ENCODE data around the gene DNAJA2. TPM values are rescaled to one million over a fixed set of nuclear protein-coding genes. Genes with fewer than 3 reads are reported as not detected.

Gene DNAJA2
- total RNA-seq, 1 donor from 2014 or later = 56.5 TPM

- TF ChIP-seq CTCF (IDR thresholded peaks at IDR 0.05; ENCODE audit: unreplicated experiment) = no peak
- no peaks in the 10 kb centered on the region for H3K4me1 Mint-ChIP-seq (ENCODE audit: unreplicated experiment)
- H3K9me3 Mint-ChIP-seq (ENCODE audit: unreplicated experiment) = no peaks in the 10 kb centered on the region
- H3K4me3 Mint-ChIP-seq (ENCODE audit: unreplicated experiment) = no peak overlapping the region
- no peak for DNase-seq (ENCODE audit: low spot score)
- H3K27me3 Mint-ChIP-seq (ENCODE audit: unreplicated experiment) = peaks cover 1% of the 10 kb centered on the region
- no peak overlapping the region for H3K27ac Mint-ChIP-seq (ENCODE audit: unreplicated experiment)
- peaks cover 7% of the 10 kb centered on the region for H3K36me3 Mint-ChIP-seq (ENCODE audit: low read depth, unreplicated experiment)
Observed at GRCh38 chr16:46926470-46927225, 46.8 kb downstream of the DNAJA2 start.

- H3K27ac Mint-ChIP-seq (ENCODE audit: unreplicated experiment) = no peak overlapping the region
- H3K36me3 Mint-ChIP-seq (ENCODE audit: low read depth, unreplicated experiment) = peaks cover 16% of the 10 kb centered on the region
- H3K27me3 Mint-ChIP-seq (ENCODE audit: unreplicated experiment) = peaks cover 7% of the 10 kb centered on the region
- H3K9me3 Mint-ChIP-seq (ENCODE audit: unreplicated experiment) = no peaks in the 10 kb centered on the region
- H3K4me1 Mint-ChIP-seq (ENCODE audit: unreplicated experiment) = no peaks in the 10 kb centered on the region
- TF ChIP-seq CTCF (IDR thresholded peaks at IDR 0.05; ENCODE audit: unreplicated experiment) = no peak
- H3K4me3 Mint-ChIP-seq (ENCODE audit: unreplicated experiment) = no peak overlapping the region
- no peak for DNase-seq (ENCODE audit: low spot score)
Observed at GRCh38 chr16:46924402-46924801, 49.1 kb downstream of the DNAJA2 start.

GRCh38 chr16:46923513-46924295 lies 49.8 kb downstream of the DNAJA2 start:
- no peaks in the 10 kb centered on the region for H3K9me3 Mint-ChIP-seq (ENCODE audit: unreplicated experiment)
- peaks cover 10% of the 10 kb centered on the region for H3K27me3 Mint-ChIP-seq (ENCODE audit: unreplicated experiment)
- no peaks in the 10 kb centered on the region for H3K4me1 Mint-ChIP-seq (ENCODE audit: unreplicated experiment)
- no peak for DNase-seq (ENCODE audit: low spot score)
- TF ChIP-seq CTCF (IDR thresholded peaks at IDR 0.05; ENCODE audit: unreplicated experiment) = no peak
- H3K36me3 Mint-ChIP-seq (ENCODE audit: low read depth, unreplicated experiment) = peaks cover 20% of the 10 kb centered on the region
- H3K4me3 Mint-ChIP-seq (ENCODE audit: unreplicated experiment) = no peak overlapping the region
- no peak overlapping the region for H3K27ac Mint-ChIP-seq (ENCODE audit: unreplicated experiment)

- Mint-ChIP-seq H3K27me3 (ENCODE audit: unreplicated experiment) (peaks cover 11% of the 10 kb centered on the region), H3K4me3 (ENCODE audit: unreplicated experiment) (peak overlapping the region; percentile 59), H3K36me3 (ENCODE audit: low read depth, unreplicated experiment) (peaks cover 21% of the 10 kb centered on the region), H3K4me1 (ENCODE audit: unreplicated experiment) (no peaks in the 10 kb centered on the region), H3K9me3 (ENCODE audit: unreplicated experiment) (no peaks in the 10 kb centered on the region), H3K27ac (ENCODE audit: unreplicated experiment) (no peak overlapping the region)
- no peak for DNase-seq (ENCODE audit: low spot score)
- no peak for TF ChIP-seq CTCF (IDR thresholded peaks at IDR 0.05; ENCODE audit: unreplicated experiment)
Observed at GRCh38 chr16:46922239-46922638, 51.2 kb downstream of the DNAJA2 start.

Measured in endothelial cell (in vitro differentiated cells).